Islet of Langerhans (tissue), 1 donor: Measurements from ENCODE around the gene ALK.

Source experiments
- FAIRE-seq: peaks from one replicate; lab custom pipeline; 2011; peaks lifted over from hg19 to GRCh38; lab: Jason Lieb, UNC

ALK gene

DNA sequence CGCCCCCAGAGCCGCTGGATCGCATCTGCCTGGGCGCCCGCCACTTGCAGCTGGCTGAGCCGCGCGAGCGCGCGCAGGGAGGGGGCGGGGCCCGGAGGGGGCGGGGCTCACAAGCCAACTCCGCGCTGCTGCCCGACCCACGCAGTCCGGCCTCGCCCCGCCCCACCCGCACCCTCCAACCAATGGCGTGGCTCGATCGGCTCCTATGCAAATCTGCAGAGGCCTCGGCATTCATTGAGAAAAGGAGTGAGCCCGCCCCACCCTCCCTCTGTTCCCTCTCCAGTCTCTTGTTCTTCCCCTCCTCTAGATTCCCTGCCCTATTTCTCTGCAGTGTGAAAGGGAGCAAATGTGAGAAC lies at the start of gene ALK:
ALK (minus strand) TSS at position 27 of the 356 bp plus-strand sequence. CDS start 927 bp downstream, outside the sequence.
- no peak for FAIRE-seq

DNA sequence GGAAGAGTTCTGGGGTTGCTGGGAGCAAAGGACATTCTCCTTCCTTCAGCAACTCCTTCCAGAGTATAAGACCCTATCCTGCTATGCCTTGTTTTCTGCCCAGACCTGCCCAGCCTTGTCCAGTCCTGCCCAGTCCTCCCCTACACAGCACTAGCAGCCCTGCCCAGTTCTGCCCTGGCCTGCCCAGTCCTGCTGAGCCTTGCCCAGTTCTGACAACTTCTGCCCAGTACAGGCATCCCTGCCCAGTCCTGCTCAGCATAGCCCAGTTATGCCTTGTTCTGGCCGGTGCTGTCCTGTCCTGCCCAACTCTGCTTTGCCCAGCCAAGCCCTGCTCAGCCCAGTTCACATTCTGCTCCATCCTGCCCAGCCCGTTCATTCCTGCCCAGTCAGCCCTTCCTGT lies 44.9 kb upstream of the ALK start:
- no peak for FAIRE-seq

DNA sequence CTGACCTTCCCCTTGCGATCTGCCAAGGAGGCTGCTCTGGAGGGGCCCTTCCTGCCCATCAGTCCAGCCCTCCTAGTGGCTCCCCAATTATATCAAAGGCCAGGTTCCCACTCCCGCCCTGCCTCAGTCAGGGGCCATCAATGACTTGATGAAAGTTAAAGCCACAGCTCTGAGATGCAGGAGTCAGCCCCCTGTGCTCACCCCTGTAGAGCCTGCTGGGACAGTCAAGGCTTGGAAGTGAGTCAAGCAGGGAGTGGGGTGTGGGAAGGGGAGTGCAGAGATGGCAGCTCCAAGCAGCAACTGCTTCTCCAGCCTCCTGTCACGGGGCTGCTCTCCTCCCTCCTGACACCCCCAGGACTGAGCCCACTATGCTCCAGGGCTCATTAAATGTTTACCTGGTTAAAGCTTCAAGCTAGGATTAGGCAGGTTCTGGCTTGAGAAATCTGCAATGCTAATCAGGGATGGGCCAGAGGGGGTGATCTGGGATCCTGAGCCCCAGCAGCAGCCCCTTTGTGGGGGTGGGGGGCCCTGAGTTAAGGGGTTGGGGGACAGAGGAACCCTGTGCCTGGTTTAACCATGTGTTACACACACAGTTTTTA lies 42.7 kb upstream of the ALK start:
- FAIRE-seq, result no peak

DNA sequence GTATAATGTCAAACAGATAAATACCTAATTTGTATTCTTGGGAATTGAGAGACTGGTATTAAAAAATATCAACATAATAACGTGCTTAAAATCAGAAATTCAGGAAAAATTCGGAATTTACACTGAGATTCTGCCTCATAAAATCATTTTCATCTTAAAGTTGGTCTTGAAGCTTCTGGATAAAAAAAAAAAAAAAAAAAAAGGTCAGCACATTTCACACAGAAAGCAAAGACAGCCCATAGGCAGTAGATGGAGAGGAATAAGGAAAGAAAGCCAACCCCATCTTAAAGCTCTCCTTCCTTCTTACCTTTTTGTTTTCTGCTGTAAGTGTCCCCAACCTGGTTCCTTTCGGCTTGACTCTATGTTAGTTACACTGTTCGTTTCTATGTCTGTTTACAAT lies 41.5 kb upstream of the ALK start:
- FAIRE-seq, result no peak

DNA sequence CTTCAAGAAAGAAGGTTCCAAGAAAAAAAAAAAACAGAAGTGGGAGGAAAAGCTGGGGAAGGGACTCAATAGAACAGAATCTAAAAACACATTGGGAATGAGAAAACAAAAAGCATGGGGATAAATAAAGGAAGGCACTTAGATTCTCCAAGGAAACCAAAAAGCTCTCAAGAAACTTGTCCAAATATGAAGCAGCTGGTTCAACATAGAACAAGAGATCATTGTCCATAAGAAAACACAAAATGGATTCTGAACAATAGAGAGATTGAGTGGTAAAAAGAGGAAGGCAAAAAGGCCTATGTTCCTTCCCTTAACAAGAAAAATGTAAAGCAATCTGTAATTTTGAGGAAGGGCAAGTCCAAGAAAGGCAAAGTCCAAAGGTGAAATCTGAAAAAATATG lies 32.9 kb upstream of the ALK start:
- FAIRE-seq, result no peak

DNA sequence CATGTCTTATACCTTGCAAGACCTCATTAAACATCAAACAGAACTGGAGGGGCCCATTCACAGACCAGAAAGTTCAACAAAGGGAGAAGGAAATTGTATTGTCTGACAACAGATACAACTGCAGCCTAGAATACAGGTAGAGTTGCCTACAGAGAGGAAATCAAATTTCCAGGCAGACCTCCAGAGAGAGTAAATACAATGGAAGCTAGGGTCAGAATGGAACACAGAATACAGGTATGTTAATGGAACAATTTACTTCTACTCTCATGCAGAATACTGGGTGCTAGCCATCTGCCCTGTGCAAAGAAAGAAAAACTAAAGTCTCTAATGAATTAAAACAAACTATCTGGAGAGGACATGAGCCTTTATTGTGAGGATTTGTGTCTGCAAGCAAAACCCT lies 31.6 kb upstream of the ALK start:
- FAIRE-seq, result no peak

DNA sequence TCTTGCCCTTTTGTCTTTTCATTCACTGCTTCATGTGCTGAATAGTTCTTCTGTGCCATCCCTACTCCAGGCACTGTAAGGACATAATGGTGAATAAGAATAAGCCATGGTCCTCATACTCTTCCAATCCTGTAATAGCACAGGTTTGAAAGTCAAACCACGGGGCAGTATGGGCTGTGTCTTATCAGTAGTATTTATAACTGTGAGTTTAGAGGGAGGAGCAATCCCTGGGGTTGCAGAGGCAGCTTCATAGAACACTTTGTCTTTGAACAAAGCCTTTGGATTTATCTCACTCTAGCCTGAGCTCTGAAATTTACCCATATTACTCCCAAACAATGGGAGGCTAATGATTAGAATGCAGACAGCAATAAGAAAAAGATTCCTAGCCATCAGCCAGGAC lies 30.2 kb upstream of the ALK start:
- no peak for FAIRE-seq

DNA sequence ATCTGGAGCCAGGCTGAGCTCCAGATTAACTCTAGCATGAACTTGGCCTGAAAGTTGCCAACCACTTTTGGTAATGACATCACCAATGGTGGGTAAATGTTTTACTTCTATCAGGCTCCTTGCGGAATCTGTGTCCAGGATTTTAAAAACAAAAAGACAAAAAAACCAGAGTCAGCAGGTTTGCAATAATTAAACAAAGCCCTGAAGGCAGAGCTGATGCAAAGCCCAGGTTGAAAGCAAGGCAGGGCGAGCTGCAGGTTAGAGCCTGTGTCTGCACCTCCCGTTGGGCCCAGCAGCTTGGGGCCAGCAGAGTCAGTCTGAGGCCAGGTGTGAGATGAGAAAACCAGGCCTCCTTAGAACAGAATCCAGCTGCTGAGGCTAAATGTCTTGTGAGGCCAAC lies 29.1 kb upstream of the ALK start:
- FAIRE-seq, result no peak

DNA sequence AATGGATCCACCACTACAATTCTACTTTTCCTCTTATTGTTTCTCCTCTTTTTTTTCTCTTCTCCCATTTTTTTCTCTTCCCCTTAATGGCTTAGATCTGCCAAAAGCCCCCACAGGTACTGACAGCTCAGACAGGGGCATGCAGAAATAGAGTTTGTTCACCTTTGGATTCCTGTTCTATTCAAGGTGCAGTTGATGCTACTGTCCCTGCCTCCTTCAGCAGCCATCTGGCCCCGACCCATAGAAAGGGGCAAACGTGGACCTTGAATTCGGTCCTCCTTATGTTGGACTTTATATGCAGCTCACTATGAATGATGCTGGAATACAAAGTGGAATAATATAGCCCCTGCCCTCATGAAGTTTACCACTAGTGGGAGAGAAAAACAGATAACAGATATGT lies 27.7 kb upstream of the ALK start:
- no peak for FAIRE-seq

DNA sequence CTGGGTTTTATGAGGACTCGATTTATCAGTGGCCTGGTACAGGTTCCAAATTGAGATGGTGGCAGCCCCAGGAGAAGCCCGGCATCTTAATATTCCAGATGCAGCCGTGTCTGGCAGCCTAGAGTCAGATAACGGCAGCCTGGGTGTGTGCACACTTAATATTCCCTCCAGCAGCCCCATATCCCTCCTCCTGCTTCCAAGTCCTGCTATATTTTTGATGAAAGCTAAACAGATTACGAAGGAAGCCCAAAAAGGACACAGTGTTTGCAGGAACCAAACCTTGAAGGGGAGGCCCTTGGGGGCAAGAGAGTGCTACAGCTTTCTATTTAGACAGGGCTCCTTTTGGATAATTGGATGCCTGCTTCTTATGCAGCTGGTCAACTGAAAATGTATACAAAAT lies 25.1 kb upstream of the ALK start:
- no peak for FAIRE-seq

DNA sequence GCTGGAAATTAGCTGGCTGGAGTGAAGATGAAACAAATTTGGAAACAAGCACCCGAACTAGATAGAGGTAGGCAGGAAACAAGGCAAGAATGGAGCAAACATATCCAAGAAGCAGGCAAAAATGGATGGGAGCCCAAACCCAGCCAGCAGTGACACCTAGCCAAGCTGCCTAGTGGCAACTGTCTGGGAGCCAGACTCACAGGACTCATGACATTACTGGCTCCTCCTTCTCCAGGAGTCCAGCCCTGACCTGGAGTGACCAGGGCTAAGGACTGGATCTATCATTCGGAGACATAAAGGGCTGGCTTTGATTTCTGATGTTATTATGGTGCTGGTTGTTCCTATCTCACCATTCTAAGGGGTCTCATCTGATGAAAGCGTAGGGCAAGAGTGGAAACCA lies 21.3 kb upstream of the ALK start:
- no peak for FAIRE-seq

DNA sequence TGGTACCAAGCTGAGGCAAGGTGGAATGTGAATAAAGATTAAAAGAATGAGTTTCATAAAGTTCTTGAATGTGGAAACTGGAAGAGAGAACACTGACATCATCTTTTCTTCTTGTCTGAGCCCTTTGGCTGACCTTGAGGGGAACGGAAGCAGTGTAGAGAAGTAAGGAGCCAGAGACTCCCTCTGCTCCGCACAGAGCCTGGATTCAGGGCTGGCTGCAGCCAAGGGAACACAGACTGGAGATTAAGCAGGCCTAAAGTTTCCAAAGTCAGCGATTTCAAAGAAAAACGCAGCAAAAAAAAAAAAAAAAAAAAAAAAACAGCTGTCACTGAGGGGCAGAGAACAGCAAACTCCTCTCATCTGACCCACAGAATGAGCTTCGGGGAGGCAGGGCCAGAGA lies 19.3 kb upstream of the ALK start:
- FAIRE-seq, result no peak

DNA sequence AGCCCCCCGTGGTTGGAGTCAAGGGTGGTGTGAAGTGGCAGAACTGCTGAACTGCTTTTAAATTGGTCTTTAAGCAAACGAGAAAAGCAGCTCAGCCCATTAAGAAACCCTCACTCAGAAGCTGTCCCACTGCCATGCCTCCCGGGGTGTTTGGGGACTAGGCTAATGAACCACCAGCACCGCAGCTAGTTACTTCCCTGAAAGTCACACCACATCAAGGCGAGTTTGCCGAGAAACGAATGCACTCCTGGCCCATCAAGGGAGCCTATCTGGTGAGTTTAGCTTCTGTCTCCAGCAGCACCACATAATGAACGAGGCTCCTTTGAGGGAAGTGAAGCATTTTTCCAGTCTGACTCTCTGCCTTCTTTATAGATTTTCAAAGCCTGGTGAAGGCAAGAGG lies 14.6 kb upstream of the ALK start:
- no peak for FAIRE-seq

DNA sequence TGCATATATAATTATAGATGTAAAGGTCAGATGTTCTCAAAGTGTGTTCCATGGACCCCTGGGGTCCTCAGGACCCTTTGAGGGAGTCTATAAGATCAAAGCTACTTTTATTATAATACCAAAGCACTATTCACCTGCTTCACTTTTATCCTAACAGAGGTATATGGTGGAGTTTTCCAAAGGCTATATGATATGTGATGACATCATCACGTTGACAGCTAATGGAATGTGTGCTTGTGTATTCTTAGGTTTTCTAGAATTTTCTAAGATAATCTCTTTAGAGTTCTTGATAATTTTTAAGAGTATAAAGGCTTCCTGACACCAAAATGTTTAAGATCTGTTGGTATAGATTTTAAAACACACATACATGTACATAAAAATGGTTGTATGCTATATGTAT lies 10.4 kb upstream of the ALK start:
- no peak for FAIRE-seq

DNA sequence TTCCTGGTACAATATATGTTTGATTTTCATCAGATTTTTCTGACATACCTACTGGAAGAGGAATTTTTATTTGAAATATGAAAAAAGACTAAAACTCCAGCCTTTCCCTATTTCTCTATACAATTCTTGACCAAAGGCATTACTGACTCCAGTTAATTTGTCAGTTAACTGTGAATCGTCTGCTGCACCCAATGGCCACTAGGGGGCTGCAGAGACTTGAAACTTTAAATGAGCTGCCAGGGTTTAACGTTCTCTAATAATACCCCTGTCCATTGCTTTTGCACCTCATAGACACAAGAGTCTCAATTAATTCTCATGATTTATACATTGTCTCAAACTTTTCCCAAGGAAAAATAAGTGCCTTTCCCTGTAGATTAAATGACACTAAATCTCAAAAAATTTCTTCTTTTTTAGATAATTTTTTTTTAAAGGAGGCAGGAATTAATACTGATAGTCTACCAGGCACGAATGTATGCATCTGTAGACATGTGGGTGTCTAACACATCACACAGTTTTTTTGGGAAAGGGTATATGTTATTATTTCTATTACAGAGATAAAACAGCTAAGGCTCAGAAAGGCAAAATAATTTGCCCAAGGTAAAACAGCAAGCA lies 1.8 kb upstream of the ALK start:
- FAIRE-seq, result peak; percentile 90

DNA sequence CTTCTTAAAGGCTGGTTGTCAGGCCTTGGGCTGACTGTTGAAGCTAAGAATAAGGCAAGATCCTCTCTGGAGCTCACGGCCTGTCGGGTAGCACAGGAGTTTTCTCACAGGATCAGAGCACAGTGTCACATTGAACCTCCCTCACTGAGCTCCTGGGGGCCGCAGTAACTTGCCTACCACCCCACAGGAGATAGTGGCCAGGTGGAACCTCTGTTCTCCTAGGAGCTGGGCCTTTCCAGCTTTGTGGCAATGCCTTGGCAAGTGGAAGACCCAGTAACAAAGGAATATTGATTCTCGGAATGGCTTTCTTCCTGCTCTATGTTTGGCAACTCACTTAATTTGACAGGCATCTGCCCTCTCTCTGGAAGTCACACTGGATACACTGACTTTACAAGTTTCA lies 1.2 kb upstream of the ALK start:
- FAIRE-seq, result no peak

DNA sequence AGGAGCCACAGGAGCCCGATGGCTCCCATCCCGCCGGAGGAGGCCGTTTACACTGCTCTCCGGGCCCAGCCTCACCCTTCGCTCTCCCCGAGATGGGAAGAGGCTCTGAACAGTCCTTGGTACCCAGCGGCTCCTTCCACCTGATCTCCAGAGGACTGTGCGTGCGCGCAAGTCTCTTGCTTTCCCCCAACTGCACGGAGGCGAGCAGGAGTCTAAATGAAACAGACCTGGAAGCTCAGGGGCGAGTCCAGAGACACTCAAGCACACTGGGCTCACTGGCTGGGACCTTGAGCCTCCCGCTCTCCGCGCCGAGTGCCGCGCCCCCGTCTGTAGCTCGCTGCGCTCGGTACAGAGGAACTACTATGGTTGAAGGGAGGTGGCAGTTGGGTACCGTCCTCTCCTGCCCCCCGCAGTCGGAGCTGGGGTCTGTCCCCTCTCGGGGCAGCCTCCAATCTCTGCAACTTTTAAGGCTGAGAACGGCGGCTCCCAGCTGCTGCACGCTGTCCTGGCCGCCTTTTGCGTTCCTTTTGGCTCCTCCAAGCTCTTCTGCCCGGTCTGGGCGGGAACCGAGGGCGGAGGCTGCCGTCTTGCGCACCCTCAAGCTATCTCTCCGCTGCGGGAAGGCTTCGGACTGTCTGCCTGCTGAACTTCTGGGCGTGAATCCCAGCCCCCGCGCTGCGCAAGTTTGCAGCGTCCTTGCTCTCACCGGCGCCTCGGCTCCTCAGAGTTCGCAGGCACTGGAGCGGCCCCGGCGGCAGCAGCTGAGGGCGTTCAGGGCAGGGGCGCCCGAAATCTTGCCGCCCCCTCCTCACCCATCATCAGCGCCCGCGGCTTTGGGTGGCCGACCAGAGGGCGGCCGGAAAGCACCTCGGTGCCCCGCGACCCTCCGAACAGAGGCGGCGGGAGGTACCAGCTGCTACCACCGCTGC lies 491 bp downstream of the ALK start:
- FAIRE-seq, result no peak

DNA sequence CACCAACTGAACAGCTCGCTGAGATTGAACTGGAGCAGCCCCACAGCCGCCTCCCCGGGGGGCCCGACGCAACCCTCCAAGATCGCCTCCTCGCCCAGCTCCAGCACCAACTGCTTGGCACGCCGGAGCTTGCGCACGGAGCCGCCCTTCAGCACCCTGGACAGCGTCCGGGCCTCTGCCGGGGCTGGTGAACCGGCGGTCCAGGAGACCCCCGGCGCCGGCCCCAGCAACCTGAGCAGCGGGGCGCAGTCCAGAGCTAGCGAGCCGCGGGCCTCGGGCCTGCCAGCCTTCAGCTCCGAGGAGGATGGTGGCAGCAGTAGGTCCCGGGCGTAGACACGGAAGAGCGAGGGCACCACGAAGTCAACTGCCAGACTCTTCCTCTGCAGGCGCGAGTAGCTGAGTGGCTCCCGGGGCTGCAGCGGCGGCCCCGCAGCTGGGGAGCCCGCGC lies 1.2 kb downstream of the ALK start:
- FAIRE-seq, result no peak

DNA sequence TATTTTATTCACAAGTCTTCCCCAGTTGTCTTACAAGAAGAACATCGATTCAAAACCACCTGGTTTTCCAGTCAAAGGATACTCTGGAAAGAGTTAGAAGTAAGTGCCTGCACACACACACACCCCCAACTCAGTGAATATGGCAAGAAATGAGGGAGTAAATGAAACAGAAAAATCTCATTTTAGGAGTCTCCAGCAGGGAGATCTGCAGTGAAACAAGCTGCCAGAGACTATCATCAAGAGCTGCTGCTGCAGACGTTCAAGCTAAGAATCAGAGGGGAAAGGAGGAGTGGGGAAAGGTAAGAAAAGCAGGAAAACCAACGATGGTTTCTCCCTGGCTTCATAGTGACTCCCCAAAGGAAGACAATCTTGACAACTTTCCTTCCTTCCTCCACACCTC lies 2.4 kb downstream of the ALK start:
- FAIRE-seq, result no peak

DNA sequence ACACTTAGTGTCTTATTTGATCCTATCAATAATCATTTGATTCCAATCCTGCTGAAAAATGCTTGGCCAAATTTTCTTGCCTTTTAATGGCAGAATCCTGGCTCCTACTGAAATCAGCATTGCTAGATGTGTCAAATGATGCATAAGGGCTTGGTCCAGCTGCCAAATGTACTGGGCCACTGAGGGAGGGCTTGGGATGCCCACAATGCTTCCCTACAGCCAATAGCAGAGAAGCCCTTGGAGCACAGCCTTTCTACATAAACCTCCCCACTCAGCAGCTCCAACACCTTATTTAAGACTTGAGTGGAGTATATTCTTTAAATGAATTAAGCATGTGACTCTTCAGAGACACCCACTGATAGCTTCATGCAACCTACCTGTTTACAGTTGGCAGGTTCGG lies 3.6 kb downstream of the ALK start:
- FAIRE-seq, result no peak

DNA sequence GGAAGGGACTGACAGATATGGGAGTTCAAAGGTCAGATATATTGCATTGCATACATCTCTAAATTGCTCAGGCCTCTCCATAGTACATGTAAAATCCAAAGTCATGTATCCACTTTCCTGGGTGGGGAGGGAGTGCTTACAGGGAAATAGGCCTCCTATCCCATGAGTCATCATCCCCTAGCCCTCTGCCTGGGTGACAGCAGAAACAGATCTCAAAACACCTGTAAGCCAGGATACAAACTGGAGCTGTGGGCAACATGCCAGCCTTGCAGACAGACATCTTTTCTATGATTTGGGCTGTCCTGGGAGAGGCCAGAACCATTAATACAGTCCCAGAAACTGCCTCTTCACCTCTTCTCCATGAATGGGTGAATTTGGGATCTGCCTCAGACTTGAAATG lies 4.8 kb downstream of the ALK start:
- FAIRE-seq, result no peak

DNA sequence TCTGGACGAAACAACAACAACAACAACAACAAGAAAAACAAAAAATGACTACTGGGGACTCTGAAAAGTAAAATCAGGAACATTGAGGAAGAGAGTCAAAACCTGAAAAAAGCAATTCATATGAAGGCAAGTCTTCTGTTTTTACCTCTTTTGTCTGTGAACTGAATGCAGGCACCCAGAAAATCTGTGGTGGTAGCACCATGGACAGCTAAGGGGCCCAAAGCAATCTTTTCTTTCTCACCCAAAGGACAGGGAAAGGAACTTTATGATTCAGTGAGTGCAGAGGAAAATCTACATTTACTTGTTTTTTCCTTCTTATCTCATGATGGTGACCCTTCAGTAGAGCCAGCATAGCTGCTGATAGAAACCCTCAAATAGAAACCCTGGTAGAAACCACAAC lies 10.4 kb downstream of the ALK start:
- FAIRE-seq, result no peak

DNA sequence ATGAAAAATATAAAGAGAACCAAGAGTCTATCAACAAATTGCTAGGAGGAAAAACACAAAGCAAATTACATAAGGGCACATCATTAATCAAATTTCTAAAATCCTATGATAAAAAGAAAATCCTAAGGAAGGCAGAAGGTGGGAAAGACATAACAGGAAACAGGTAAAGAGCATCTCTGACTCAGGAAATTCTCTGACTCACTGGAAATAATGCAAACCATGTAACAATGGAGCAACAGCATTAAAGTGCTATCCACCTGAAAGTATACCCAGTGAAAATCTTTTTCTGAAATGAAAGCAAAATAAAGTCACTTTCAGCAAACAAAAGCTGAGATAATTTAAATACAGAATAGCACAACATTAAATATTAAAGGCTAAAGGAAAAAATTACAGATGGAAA lies 10.9 kb downstream of the ALK start:
- FAIRE-seq, result no peak

DNA sequence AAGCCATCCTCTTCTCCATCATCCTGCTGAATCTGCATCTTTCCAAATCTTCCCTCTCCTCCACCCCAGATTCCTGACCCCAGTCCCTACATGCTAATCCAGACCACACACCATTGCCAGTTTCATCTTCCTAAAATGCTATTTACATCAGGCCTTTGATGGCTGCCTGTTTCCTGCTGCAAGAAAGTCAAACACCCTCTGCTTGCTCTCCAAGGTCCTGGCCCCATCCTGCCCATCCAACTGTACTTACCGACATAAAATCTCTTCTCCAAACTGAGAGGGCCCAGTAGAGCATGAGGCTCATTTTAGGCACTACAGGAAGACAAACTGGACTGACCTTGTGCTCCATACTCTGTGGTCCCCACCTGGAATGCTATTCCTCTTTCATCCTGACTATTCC lies 19.0 kb downstream of the ALK start:
- FAIRE-seq, result no peak
